ENCODE data around the gene MTHFD1L.
A peak's percentile ranks its signal among the peaks of the same experiment; 100 is the strongest.
"Not testable (repeated sequence)": the region's sequence is repeated elsewhere in the genome, so short reads cannot be mapped to it uniquely, and the experiment has no call there.

Gene MTHFD1L

GRCh38 chr6:151014404-151015100 is 149.1 kb downstream of the MTHFD1L start:
- DNase-seq (ENCODE audit: low read depth, low spot score) = peak; percentile 80

GRCh38 chr6:151015101-151015700 is 149.7 kb downstream of the MTHFD1L start:
- no peak for DNase-seq (ENCODE audit: low read depth, low spot score)

GRCh38 chr6:151016107-151016506 is 150.6 kb downstream of the MTHFD1L start:
- no peak for DNase-seq (ENCODE audit: low read depth, low spot score)

GRCh38 chr6:151018046-151018445 is 152.5 kb downstream of the MTHFD1L start:
- DNase-seq (ENCODE audit: low read depth, low spot score) = no peak

GRCh38 chr6:151018911-151019782 is 153.6 kb downstream of the MTHFD1L start:
- no peak for DNase-seq (ENCODE audit: low read depth, low spot score)

GRCh38 chr6:151021896-151022295 is 156.4 kb downstream of the MTHFD1L start:
- DNase-seq (ENCODE audit: low read depth, low spot score) = peak; percentile 40

GRCh38 chr6:151022492-151022891 is 157.0 kb downstream of the MTHFD1L start:
- peak; percentile 78 for DNase-seq (ENCODE audit: low read depth, low spot score)

- no peak for DNase-seq (ENCODE audit: low read depth, low spot score)
Observed at GRCh38 chr6:151023342-151023741, 157.8 kb downstream of the MTHFD1L start.

- DNase-seq (ENCODE audit: low read depth, low spot score) = no peak
Observed at GRCh38 chr6:151024597-151024996, 159.1 kb downstream of the MTHFD1L start.

GRCh38 chr6:151025076-151025475 is 159.6 kb downstream of the MTHFD1L start:
- DNase-seq (ENCODE audit: low read depth, low spot score) = no peak

- no peak for DNase-seq (ENCODE audit: low read depth, low spot score)
Observed at GRCh38 chr6:151026041-151026663, 160.7 kb downstream of the MTHFD1L start.

GRCh38 chr6:151027295-151027747 is 161.8 kb downstream of the MTHFD1L start:
- DNase-seq (ENCODE audit: low read depth, low spot score) = no peak

GRCh38 chr6:151027936-151028838 is 162.7 kb downstream of the MTHFD1L start:
- no peak for DNase-seq (ENCODE audit: low read depth, low spot score)

- DNase-seq (ENCODE audit: low read depth, low spot score) = no peak
Observed at GRCh38 chr6:151029970-151030369, 164.5 kb downstream of the MTHFD1L start.

GRCh38 chr6:151032034-151032433 is 166.5 kb downstream of the MTHFD1L start:
- no peak for DNase-seq (ENCODE audit: low read depth, low spot score)

GRCh38 chr6:151034825-151035781 is 169.6 kb downstream of the MTHFD1L start:
- no peak for DNase-seq (ENCODE audit: low read depth, low spot score)

GRCh38 chr6:151036211-151036721 is 170.8 kb downstream of the MTHFD1L start:
- DNase-seq (ENCODE audit: low read depth, low spot score) = not testable (repeated sequence)

- no peak for DNase-seq (ENCODE audit: low read depth, low spot score)
Observed at GRCh38 chr6:151036869-151037680, 171.6 kb downstream of the MTHFD1L start.

GRCh38 chr6:151038616-151039015 is 173.1 kb downstream of the MTHFD1L start:
- DNase-seq (ENCODE audit: low read depth, low spot score) = no peak

Measured in ELF-1 (cell line).